Stomach (tissue), 9 donors: ENCODE measurements around the gene SMYD3. TPM values are rescaled to one million over a fixed set of nuclear protein-coding genes. Genes with fewer than 3 reads are reported as not detected.

Experiments
- DNase-seq, 2 donors: peaks; one replicate each; pipeline versions ENCODE4 v3.0.0 to v3.0.0-alpha.2; 2013 to 2019
- H3K27ac ChIP-seq, 5 donors: fragments of 200-600 bp in 4 of 5; sonication (generic) in 4 of 5; one replicate each; pipeline ENCODE4 v1.5.1; 2013 to 2019; ENCODE audit warnings: mild to moderate bottlenecking in 1 of 5, moderate library complexity in 1 of 5
- H3K27me3 ChIP-seq, 3 donors: fragments of 200-600 bp; sonication (generic); one replicate each; pipeline ENCODE4 v1.5.1; 2017 to 2019; ENCODE audit warnings: mixed run types in 1 of 3
- H3K36me3 ChIP-seq, 4 donors: fragments of 200-600 bp; sonication (generic); 1 replicate in 3 of 4; 2 replicates in 1 of 4; pipeline ENCODE4 v1.5.1; 2016 to 2019
- H3K4me1 ChIP-seq, 4 donors: fragments of 200-600 bp; sonication (generic); one replicate each; pipeline ENCODE4 v1.5.1; 2016 to 2019
- H3K4me3 ChIP-seq, 4 donors: fragments of 200-600 bp; sonication (generic) in 3 of 4; one replicate each; pipeline ENCODE4 v1.5.1; 2016 to 2019; ENCODE audit warnings: mild to moderate bottlenecking in 1 of 4
- H3K9me3 ChIP-seq, 4 donors: fragments of 200-600 bp; sonication (generic); one replicate each; pipeline ENCODE4 v1.5.1; 2016 to 2019
- EP300 ChIP-seq: sonication (generic); formaldehyde crosslinking; IDR thresholded peaks from one replicate; pipeline ENCODE4 v1.6.1; 2017; ENCODE audit warnings: antibody characterized with exemption
- POLR2A ChIP-seq, 4 donors: fragments of 450-650 bp; IDR thresholded peaks; one replicate each; pipeline ENCODE4 v1.6.1; 2016; ENCODE audit warnings: antibody characterized with exemption in 4 of 4, control low read depth in 2 of 4, mild to moderate bottlenecking in 1 of 4, moderate library complexity in 1 of 4
- POLR2AphosphoS5 ChIP-seq, 3 donors: sonication (generic); formaldehyde crosslinking; IDR thresholded peaks; one replicate each; pipeline ENCODE4 v1.6.1; 2016; ENCODE audit warnings: antibody characterized with exemption in 3 of 3
- WGBS, 5 donors: extraction: QIAGEN DNeasy Blood & Tissue Kit in 3 of 5; methylation state at CpG; one replicate each; pipeline versions ENCODE4 v1.1.5 to v1.1.7; 2013 to 2018; 5-methylcytosine and 5-hydroxymethylcytosine counted together
- intact Hi-C: fragments of 100-400 bp; cut with DNase I; formaldehyde crosslinking; loops from one replicate; pipeline ENCODE4 v1.15.1; 2023; ENCODE audit warnings: low total_unique reads
- polyA plus RNA-seq, 3 donors: library from polyadenylated mRNA; stranded (reverse); fragments of 200-250 nt; gene quantifications; one replicate each; pipeline ENCODE4 v1.2.3, GENCODE V29; 2013
- total RNA-seq, 5 donors: library from RNA; depleted of rRNA; stranded (reverse); fragments of >200 nt; gene quantifications; one replicate each; pipeline versions ENCODE4 v1.1.0 to v1.2.3, GENCODE V29; 2014 to 2016
- TF ChIP-seq, protein P1 (sequence below), 7 experiments: fragments of 450-650 bp in 4 of 7; fragments of 200-600 bp in 3 of 7; sonication (generic) in 3 of 7; IDR thresholded peaks; one replicate each; pipeline ENCODE4 v1.5.1; 2016 to 2019; ENCODE audit warnings: antibody characterized with exemption in 7 of 7, control low read depth in 2 of 7, mild to moderate bottlenecking in 1 of 7
- donor health status: healthy with polysubstance abuse.
- donor health status: Bipolar disorder and iron deficiency.
- donor health status: healthy.

SMYD3 gene
- total and polyA plus RNA-seq, 8 donors: 6.4 to 196 (median 27.8) TPM

DNA sequence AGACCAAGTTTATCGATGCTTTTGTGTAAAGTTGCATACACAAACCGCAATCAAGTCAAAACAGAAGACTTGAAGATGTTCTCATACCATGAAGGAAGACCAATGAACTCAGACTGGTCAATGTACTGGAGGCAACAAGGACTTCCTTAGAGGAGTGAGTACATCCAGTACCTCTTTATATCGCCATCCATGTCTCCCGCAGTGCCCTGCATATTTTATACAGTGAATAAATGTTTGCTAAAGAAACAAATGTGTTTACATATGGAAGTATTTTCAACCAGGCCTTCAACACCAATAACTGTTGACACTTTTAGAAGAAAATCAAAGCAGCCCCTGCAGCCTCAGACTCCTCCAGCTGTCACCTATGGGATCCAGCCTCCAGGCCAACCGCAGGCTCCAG lies 125.6 kb downstream of the SMYD3 start:
- H3K36me3 ChIP-seq: no peaks in the 10 kb centered on the region

DNA sequence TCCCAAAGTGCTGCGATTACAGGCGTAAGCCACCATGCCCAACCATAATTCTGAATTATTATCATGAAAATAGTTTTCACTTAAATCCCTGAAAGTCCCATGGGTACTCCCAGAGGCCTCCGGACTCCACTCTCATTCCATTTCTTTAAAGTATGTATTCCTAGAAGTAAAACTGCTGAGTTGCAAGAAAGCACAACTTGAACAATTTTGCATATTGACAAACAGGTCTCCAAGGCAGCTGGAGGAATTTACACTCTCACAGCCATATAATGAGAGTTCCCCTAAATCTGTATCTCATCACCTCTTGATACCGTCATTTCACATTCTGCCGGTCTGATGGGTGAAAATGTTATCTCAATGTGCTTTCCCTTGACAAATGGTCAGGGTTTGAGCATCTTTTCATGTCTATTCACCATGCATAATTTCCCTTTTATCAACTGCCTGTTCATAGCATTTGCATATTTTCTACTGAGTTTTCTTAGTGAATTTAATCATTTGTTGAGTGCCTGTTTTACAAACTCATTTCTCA lies 129.4 kb downstream of the SMYD3 start:
- no peak for DNase-seq
- intact Hi-C loops: no loop called here
- Histone ChIP-seq H3K9me3 (no peaks in the 10 kb centered on the region), H3K4me1 (no peaks in the 10 kb centered on the region), H3K27ac (no peak overlapping the region), H3K36me3 (no peaks in the 10 kb centered on the region), H3K4me3 (no peak overlapping the region), H3K27me3 (no peaks in the 10 kb centered on the region)
- TF ChIP-seq EP300: no peak
- TF ChIP-seq, protein P1, sequence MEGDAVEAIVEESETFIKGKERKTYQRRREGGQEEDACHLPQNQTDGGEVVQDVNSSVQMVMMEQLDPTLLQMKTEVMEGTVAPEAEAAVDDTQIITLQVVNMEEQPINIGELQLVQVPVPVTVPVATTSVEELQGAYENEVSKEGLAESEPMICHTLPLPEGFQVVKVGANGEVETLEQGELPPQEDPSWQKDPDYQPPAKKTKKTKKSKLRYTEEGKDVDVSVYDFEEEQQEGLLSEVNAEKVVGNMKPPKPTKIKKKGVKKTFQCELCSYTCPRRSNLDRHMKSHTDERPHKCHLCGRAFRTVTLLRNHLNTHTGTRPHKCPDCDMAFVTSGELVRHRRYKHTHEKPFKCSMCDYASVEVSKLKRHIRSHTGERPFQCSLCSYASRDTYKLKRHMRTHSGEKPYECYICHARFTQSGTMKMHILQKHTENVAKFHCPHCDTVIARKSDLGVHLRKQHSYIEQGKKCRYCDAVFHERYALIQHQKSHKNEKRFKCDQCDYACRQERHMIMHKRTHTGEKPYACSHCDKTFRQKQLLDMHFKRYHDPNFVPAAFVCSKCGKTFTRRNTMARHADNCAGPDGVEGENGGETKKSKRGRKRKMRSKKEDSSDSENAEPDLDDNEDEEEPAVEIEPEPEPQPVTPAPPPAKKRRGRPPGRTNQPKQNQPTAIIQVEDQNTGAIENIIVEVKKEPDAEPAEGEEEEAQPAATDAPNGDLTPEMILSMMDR (IDR thresholded peaks at IDR 0.05): no peak
- TF ChIP-seq POLR2AphosphoS5 (IDR thresholded peaks at IDR 0.05): no peak
- TF ChIP-seq POLR2A (IDR thresholded peaks at IDR 0.05): no peak
- WGBS, 5 donors: 94 to 97% (median 95%) methylated on average over 5 of the region's 5 CpGs

More for the DNA sequence above, 125.6 kb downstream of the SMYD3 start:
- 84 to 91% (median 90%) methylated on average over 4 to 5 of the region's 5 CpGs for WGBS, 5 donors
- Histone ChIP-seq H3K4me1 (peaks cover 0 to 7% (median 0%) of the 10 kb centered on the region in 4 donors), H3K4me3 (no peak overlapping the region), H3K27ac (no peak overlapping the region), H3K9me3 (no peaks in the 10 kb centered on the region), H3K27me3 (no peaks in the 10 kb centered on the region)
- no peak for DNase-seq
- intact Hi-C loops: no loop called here
- TF ChIP-seq EP300 (no peak), POLR2AphosphoS5 (IDR thresholded peaks at IDR 0.05) (no peak), POLR2A (IDR thresholded peaks at IDR 0.05) (no peak)
- TF ChIP-seq, protein P1 (IDR thresholded peaks at IDR 0.05): no peak

DNA sequence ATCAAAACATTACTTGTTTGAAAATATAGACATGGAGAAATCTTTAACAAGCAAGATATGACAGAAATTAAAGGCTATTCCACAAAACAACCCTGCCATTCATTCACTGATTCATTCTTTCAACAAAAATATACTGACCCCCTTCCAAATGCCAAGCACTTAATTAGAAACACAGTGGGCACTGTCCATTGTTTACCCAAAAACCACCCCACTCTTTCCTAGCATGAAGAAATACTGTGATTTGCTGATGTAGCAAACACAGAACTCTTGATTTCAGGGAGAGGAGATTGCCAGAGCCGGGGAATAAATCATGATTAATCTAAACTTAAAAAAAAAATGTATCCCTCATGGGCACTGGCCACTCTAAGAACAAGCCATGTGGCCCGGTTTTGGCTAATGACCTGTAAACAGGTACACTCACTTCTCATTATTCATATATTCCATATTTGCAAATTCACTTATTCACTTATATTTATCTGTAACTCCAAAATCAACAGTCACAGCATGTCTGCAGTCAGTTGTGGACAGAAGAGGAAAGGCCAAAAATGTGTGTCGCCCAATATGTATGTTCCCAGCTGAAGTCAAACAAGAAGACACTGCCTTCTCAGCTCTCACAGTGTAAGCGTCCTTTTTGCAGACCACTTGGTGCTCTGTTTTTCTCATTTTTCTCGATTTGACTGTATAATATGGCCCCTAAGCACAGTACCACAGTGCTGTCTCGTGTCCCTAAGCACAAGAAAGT lies 133.1 kb downstream of the SMYD3 start:
- Histone ChIP-seq H3K36me3 (no peaks in the 10 kb centered on the region), H3K4me1 (no peaks in the 10 kb centered on the region)
- no peak for TF ChIP-seq POLR2A (IDR thresholded peaks at IDR 0.05)
- no peak for TF ChIP-seq POLR2AphosphoS5 (IDR thresholded peaks at IDR 0.05)
- TF ChIP-seq, protein P1 (IDR thresholded peaks at IDR 0.05): no peak
- TF ChIP-seq EP300: no peak

DNA sequence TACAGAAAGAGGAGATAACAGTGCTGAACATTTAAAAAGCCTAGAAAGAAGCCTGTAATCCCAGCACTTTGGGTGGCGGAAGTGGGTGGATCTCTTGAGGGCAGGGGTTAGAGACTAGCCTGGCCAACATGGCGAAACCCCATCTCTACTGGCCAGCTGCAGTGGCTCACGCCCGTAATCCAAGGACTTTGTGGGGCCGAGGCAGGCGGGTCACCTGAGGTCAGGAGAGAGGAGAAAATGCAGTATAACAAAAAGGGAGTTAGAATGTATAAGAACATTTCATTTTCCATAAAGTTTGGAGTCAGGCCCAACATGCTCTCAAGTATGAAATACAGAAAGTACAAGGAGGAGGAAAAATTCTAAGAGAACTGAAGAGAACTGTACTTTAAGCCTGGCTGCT lies 134.5 kb downstream of the SMYD3 start:
- TF ChIP-seq, protein P1 (IDR thresholded peaks at IDR 0.05): no peak
- TF ChIP-seq EP300 (no peak), POLR2AphosphoS5 (IDR thresholded peaks at IDR 0.05) (no peak), POLR2A (IDR thresholded peaks at IDR 0.05) (no peak)
- no peaks in the 10 kb centered on the region for H3K36me3 ChIP-seq
- no peak overlapping the region for H3K4me3 ChIP-seq
- 65 to 87% (median 85%) methylated on average over 6 of the region's 6 CpGs for WGBS, 5 donors
- H3K9me3 ChIP-seq: no peaks in the 10 kb centered on the region
- H3K4me1 ChIP-seq: no peaks in the 10 kb centered on the region
- no peak overlapping the region for H3K27ac ChIP-seq
- intact Hi-C loops: no loop called here
- H3K27me3 ChIP-seq: no peaks in the 10 kb centered on the region
- DNase-seq: peak in 1 of 2 donors; percentile 43

More for the DNA sequence above, 133.1 kb downstream of the SMYD3 start:
- Histone ChIP-seq H3K27ac (no peak overlapping the region), H3K4me3 (no peak overlapping the region), H3K27me3 (no peaks in the 10 kb centered on the region), H3K9me3 (no peaks in the 10 kb centered on the region)
- 60 to 86% (median 83%) methylated on average over 6 of the region's 6 CpGs for WGBS, 5 donors
- intact Hi-C loops: no loop called here
- peak in 1 of 2 donors; percentile 5 for DNase-seq
